Neuronal stem cell (in vitro differentiated cells): ENCODE data around the gene SENP8.
"Not testable (repeated sequence)": the region's sequence is repeated elsewhere in the genome, so short reads cannot be mapped to it uniquely, and the experiment has no call there.

Experiments used
- DNase-seq: peaks from one replicate; pipeline ENCODE4 v3.0.0-alpha.2; 2013; ENCODE audit warnings: low spot score
- H2AFZ ChIP-seq: one replicate; pipeline ENCODE4 v1.6.1; 2013; ENCODE audit warnings: mild to moderate bottlenecking, low read length, inconsistent platforms
- H2AK5ac ChIP-seq: 2 replicates; pipeline ENCODE4 v1.6.1; 2013; ENCODE audit warnings: low read depth, mild to moderate bottlenecking, inconsistent platforms, low read length, moderate library complexity, mixed read lengths
- H2BK120ac ChIP-seq: 2 replicates; pipeline ENCODE4 v1.6.1; 2013; ENCODE audit warnings: low read depth, mild to moderate bottlenecking, inconsistent platforms, low read length, moderate library complexity, mixed read lengths
- H2BK12ac ChIP-seq: one replicate; pipeline ENCODE4 v1.6.1; 2013; ENCODE audit warnings: low read length, inconsistent platforms
- H2BK15ac ChIP-seq: 2 replicates; pipeline ENCODE4 v1.6.1; 2013; ENCODE audit warnings: mild to moderate bottlenecking, low read length, inconsistent platforms, mixed read lengths
- H2BK5ac ChIP-seq: one replicate; pipeline ENCODE4 v1.6.1; 2013; ENCODE audit warnings: inconsistent platforms, mild to moderate bottlenecking, low read length, moderate library complexity
- H3K14ac ChIP-seq: one replicate; pipeline ENCODE4 v1.6.1; 2013; ENCODE audit warnings: low read length, inconsistent platforms
- H3K18ac ChIP-seq: 2 replicates; pipeline ENCODE4 v1.6.1; 2013; ENCODE audit warnings: low read length, inconsistent platforms
- H3K23ac ChIP-seq: 2 replicates; pipeline ENCODE4 v1.6.1; 2013; ENCODE audit warnings: low read depth, mild to moderate bottlenecking, mixed read lengths, low read length, inconsistent platforms; ENCODE audit not compliant: poor library complexity
- H3K27ac ChIP-seq: replicated peaks from 3 replicates; pipeline ENCODE4 v1.5.1; 2013; ENCODE audit warnings: low read length, inconsistent platforms
- H3K27me3 ChIP-seq, 3 experiments: 2 replicates each; pipeline ENCODE4 v1.6.1; 2013; ENCODE audit warnings: low read length in 3 of 3, mild to moderate bottlenecking in 2 of 3, inconsistent platforms in 1 of 3, low read depth in 1 of 3, mixed read lengths in 1 of 3, moderate library complexity in 1 of 3; ENCODE audit not compliant: control insufficient read depth in 3 of 3, insufficient read depth in 3 of 3
- H3K36me3 ChIP-seq, 2 donors: replicated peaks in 1 of 2; 2 replicates each; pipeline ENCODE4 v1.6.1; 2013; ENCODE audit warnings: low read length in 2 of 2; ENCODE audit not compliant: control insufficient read depth in 2 of 2, insufficient read depth in 2 of 2
- H3K4ac ChIP-seq: 2 replicates; pipeline ENCODE4 v1.6.1; 2013; ENCODE audit warnings: inconsistent platforms, mild to moderate bottlenecking, low read length, moderate library complexity
- H3K4me1 ChIP-seq, 2 donors: 1 replicate in 1 of 2; 2 replicates in 1 of 2; pipeline ENCODE4 v1.6.1; 2013; ENCODE audit warnings: low read length in 2 of 2, low read depth in 1 of 2; ENCODE audit not compliant: control insufficient read depth in 2 of 2, insufficient read depth in 1 of 2
- H3K4me2 ChIP-seq: one replicate; pipeline ENCODE4 v1.6.1; 2013; ENCODE audit warnings: mild to moderate bottlenecking, low read length, inconsistent platforms; ENCODE audit not compliant: insufficient read depth, poor library complexity, severe bottlenecking
- H3K4me3 ChIP-seq, 2 donors: 2 replicates each; pipeline ENCODE4 v1.5.1; 2013; ENCODE audit warnings: low read length in 2 of 2, mild to moderate bottlenecking in 2 of 2, inconsistent platforms in 1 of 2, moderate library complexity in 1 of 2
- H3K79me1 ChIP-seq: one replicate; pipeline ENCODE4 v1.6.1; 2013; ENCODE audit warnings: low read depth, mild to moderate bottlenecking, inconsistent platforms, low read length, moderate library complexity
- H3K9ac ChIP-seq: one replicate; pipeline ENCODE4 v1.6.1; 2013; ENCODE audit warnings: mild to moderate bottlenecking, low read depth, low read length, inconsistent platforms; ENCODE audit not compliant: poor library complexity
- H3K9me3 ChIP-seq, 2 donors: replicated peaks in 1 of 2; 2 replicates each; pipeline versions ENCODE3 to v1.6.1; 2013; ENCODE audit warnings: low read length in 2 of 2, mild to moderate bottlenecking in 2 of 2, inconsistent platforms in 1 of 2, low read depth in 1 of 2, mixed read lengths in 1 of 2, moderate library complexity in 1 of 2; ENCODE audit not compliant: control insufficient read depth in 2 of 2, insufficient read depth in 1 of 2
- H4K8ac ChIP-seq: one replicate; pipeline ENCODE4 v1.6.1; 2013; ENCODE audit warnings: low read depth, mild to moderate bottlenecking, inconsistent platforms, low read length, moderate library complexity
- H4K91ac ChIP-seq: one replicate; pipeline ENCODE4 v1.6.1; 2013; ENCODE audit warnings: low read length, low read depth, mild to moderate bottlenecking, inconsistent platforms; ENCODE audit not compliant: poor library complexity
- WGBS, 2 donors: extraction: QIAGEN DNeasy Blood & Tissue Kit; methylation state at CpG; one replicate each; pipeline ENCODE4 v1.1.7; 2013; ENCODE audit warnings: missing lambda C conversion rate in 2 of 2, mixed read lengths in 1 of 2; ENCODE audit not compliant: insufficient read length in 2 of 2, insufficient replicate concordance in 1 of 2; ENCODE audit errors: extremely low coverage in 2 of 2; 5-methylcytosine and 5-hydroxymethylcytosine counted together

The SENP8 gene

GRCh38 chr15:72169921-72170611 lies 51.9 kb downstream of the SENP8 start:
- Histone ChIP-seq H3K79me1 (no peaks in the 10 kb centered on the region), H4K8ac (no peak overlapping the region), H3K9me3 (no peaks in the 10 kb centered on the region), H2AFZ (no peak overlapping the region), H3K27me3 (peaks cover 0 to 23% (median 0%) of the 10 kb centered on the region in 3 experiments), H2BK15ac (peak overlapping the region; percentile 52), H3K14ac (no peak overlapping the region), H3K27ac (no peak overlapping the region), H3K9ac (no peak overlapping the region), H4K91ac (no peak overlapping the region), H3K23ac (no peak overlapping the region), H3K36me3 (no peaks in the 10 kb centered on the region), H3K4me1 (peaks cover 0 to 9% of the 10 kb centered on the region in 2 donors), H3K4me3 (no peak overlapping the region), H2BK5ac (no peak overlapping the region), H2BK12ac (no peak overlapping the region), H3K4ac (no peak overlapping the region), H3K4me2 (no peak overlapping the region), H2BK120ac (no peak overlapping the region), H2AK5ac (peak overlapping the region; percentile 9), H3K18ac (no peak overlapping the region)
- no peak for DNase-seq
- WGBS, 2 donors: no CpG with 5 or more reads among the region's 16 CpGs

GRCh38 chr15:72170691-72171090 lies 52.5 kb downstream of the SENP8 start:
- H3K9ac ChIP-seq: peak overlapping the region; percentile 13
- WGBS, 2 donors: no CpG with 5 or more reads among the region's 7 CpGs
- H3K4me2 ChIP-seq: no peak overlapping the region
- H2AFZ ChIP-seq: no peak overlapping the region
- H3K14ac ChIP-seq: no peak overlapping the region
- no peak overlapping the region for H2BK5ac ChIP-seq
- H2BK12ac ChIP-seq: no peak overlapping the region
- no peak overlapping the region for H3K4ac ChIP-seq
- H4K91ac ChIP-seq: no peak overlapping the region
- peak overlapping the region; percentile 9 for H2AK5ac ChIP-seq
- H2BK15ac ChIP-seq: peak overlapping the region; percentile 52
- H3K9me3 ChIP-seq: no peaks in the 10 kb centered on the region
- no peaks in the 10 kb centered on the region for H3K36me3 ChIP-seq
- H3K27me3 ChIP-seq: peaks cover 0 to 29% (median 0%) of the 10 kb centered on the region in 3 experiments
- no peak overlapping the region for H3K27ac ChIP-seq
- H3K23ac ChIP-seq: peak overlapping the region; percentile 68
- no peak for DNase-seq
- no peak overlapping the region for H3K4me3 ChIP-seq
- no peak overlapping the region for H4K8ac ChIP-seq
- no peaks in the 10 kb centered on the region for H3K79me1 ChIP-seq
- H3K18ac ChIP-seq: peak overlapping the region; percentile 60
- H2BK120ac ChIP-seq: no peak overlapping the region
- H3K4me1 ChIP-seq: peaks cover 0 to 9% of the 10 kb centered on the region in 2 donors

- no CpG with 5 or more reads among the region's 10 CpGs for WGBS, 2 donors
- not testable (repeated sequence) for H2BK15ac ChIP-seq, H3K4me2 ChIP-seq, H3K14ac ChIP-seq, H3K4me1 ChIP-seq, H3K36me3 ChIP-seq, H3K4ac ChIP-seq, H4K8ac ChIP-seq, H2BK12ac ChIP-seq, H2AFZ ChIP-seq, H3K9me3 ChIP-seq, H2BK120ac ChIP-seq, H3K4me3 ChIP-seq, H3K9ac ChIP-seq, H3K79me1 ChIP-seq, H4K91ac ChIP-seq, DNase-seq, H2AK5ac ChIP-seq, H3K27ac ChIP-seq, H3K18ac ChIP-seq, H2BK5ac ChIP-seq, H3K23ac ChIP-seq
- peaks cover 0 to 30% (median 0%) of the 10 kb centered on the region in 3 experiments for H3K27me3 ChIP-seq
These were observed 53.8 kb downstream of the SENP8 start for GRCh38 chr15:72171978-72172377.

- Histone ChIP-seq H3K4ac (no peak overlapping the region), H2AK5ac (no peak overlapping the region), H3K79me1 (no peaks in the 10 kb centered on the region), H3K36me3 (no peaks in the 10 kb centered on the region), H3K4me1 (peaks cover 0 to 9% of the 10 kb centered on the region in 2 donors), H3K18ac (no peak overlapping the region), H4K8ac (no peak overlapping the region), H2BK12ac (no peak overlapping the region), H2AFZ (no peak overlapping the region), H2BK15ac (no peak overlapping the region), H2BK5ac (no peak overlapping the region), H3K9ac (no peak overlapping the region), H3K23ac (no peak overlapping the region), H4K91ac (no peak overlapping the region), H3K27me3 (peaks cover 0 to 35% (median 0%) of the 10 kb centered on the region in 3 experiments), H2BK120ac (no peak overlapping the region), H3K14ac (no peak overlapping the region), H3K4me2 (no peak overlapping the region), H3K27ac (no peak overlapping the region), H3K9me3 (no peaks in the 10 kb centered on the region), H3K4me3 (no peak overlapping the region)
- DNase-seq: no peak
- no CpG with 5 or more reads among the region's 5 CpGs for WGBS, 2 donors
These were observed 54.6 kb downstream of the SENP8 start for GRCh38 chr15:72172796-72173195.
